ENCODE measurements around the gene SON.
A peak's percentile ranks its signal among the peaks of the same experiment; 100 is the strongest.
"Not testable (repeated sequence)": the region's sequence is repeated elsewhere in the genome, so short reads cannot be mapped to it uniquely, and the experiment has no call there.

Gene SON

GRCh38 chr21:33542640-33543504 lies at the start of gene SON:
SON (plus strand) TSS chr21:33543038; CDS start chr21:33543093, 55 bp downstream.
- peak; percentile 100 for DNase-seq

- DNase-seq, result no peak
Measured at GRCh38 chr21:33493756-33494155, 49.1 kb upstream of the SON start.

GRCh38 chr21:33495743-33496142 lies 47.1 kb upstream of the SON start:
- DNase-seq, result no peak

GRCh38 chr21:33496345-33496744 lies 46.5 kb upstream of the SON start:
- DNase-seq, result peak; percentile 43

- no peak for DNase-seq
Measured at GRCh38 chr21:33505833-33506232, 37.0 kb upstream of the SON start.

GRCh38 chr21:33507003-33507402 lies 35.8 kb upstream of the SON start:
- DNase-seq, result not testable (repeated sequence)

- DNase-seq, result peak; percentile 66
Measured at GRCh38 chr21:33510826-33511225, 32.0 kb upstream of the SON start.

GRCh38 chr21:33511639-33512038 lies 31.2 kb upstream of the SON start:
- DNase-seq, result no peak

- DNase-seq, result no peak
Measured at GRCh38 chr21:33512481-33512880, 30.4 kb upstream of the SON start.

- no peak for DNase-seq
Measured at GRCh38 chr21:33514229-33514628, 28.6 kb upstream of the SON start.

GRCh38 chr21:33518899-33519298 lies 23.9 kb upstream of the SON start:
- DNase-seq, result no peak

- DNase-seq, result no peak
Measured at GRCh38 chr21:33522297-33522952, 20.4 kb upstream of the SON start.

- peak; percentile 28 for DNase-seq
Measured at GRCh38 chr21:33522953-33523349, 19.9 kb upstream of the SON start.

GRCh38 chr21:33531007-33531406 lies 11.8 kb upstream of the SON start:
- no peak for DNase-seq

- no peak for DNase-seq
Measured at GRCh38 chr21:33537212-33537611, 5.6 kb upstream of the SON start.

- no peak for DNase-seq
Measured at GRCh38 chr21:33539616-33540015, 3.2 kb upstream of the SON start.

- no peak for DNase-seq
Measured at GRCh38 chr21:33540711-33541104, 2.1 kb upstream of the SON start.

- DNase-seq, result peak; percentile 55
Measured at GRCh38 chr21:33541105-33541711, 1.6 kb upstream of the SON start.

GRCh38 chr21:33541756-33542639 lies 840 bp upstream of the SON start, which contains the start of gene GART:
GART (minus strand) TSS chr21:33542117; CDS start chr21:33539315, 2,802 bp downstream.
- DNase-seq, result peak; percentile 95

- peak; percentile 84 for DNase-seq
Measured at GRCh38 chr21:33543505-33544129, 779 bp downstream of the SON start.

- DNase-seq, result no peak
Measured at GRCh38 chr21:33544451-33545195, 1.8 kb downstream of the SON start.
